Adrenal gland (tissue), 12 donors: Measurements from ENCODE around the gene MEIKIN. TPM values are rescaled to one million over a fixed set of nuclear protein-coding genes. Genes with fewer than 3 reads are reported as not detected.

Source experiments
- DNase-seq, 7 donors: peaks; one replicate each; pipeline ENCODE4 v3.0.0-alpha.2; 2019 to 2020
- H3K27ac ChIP-seq, 5 donors: fragments of 200-600 bp; sonication (generic) in 4 of 5; 1 replicate in 3 of 5; 2 replicates in 2 of 5; pipeline versions ENCODE4 v1.5.1 to v1.8.0; 2016 to 2020; ENCODE audit warnings: mild to moderate bottlenecking in 1 of 5
- H3K27me3 ChIP-seq: fragments of 200-600 bp; 2 replicates; pipeline ENCODE4 v1.8.0; 2021
- H3K36me3 ChIP-seq, 2 donors: fragments of 200-600 bp; replicated peaks in 1 of 2; 1 replicate in 1 of 2; 2 replicates in 1 of 2; pipeline versions ENCODE4 v1.5.1 to v1.8.0; 2018 to 2022
- H3K4me1 ChIP-seq, 2 donors: fragments of 200-600 bp; replicated peaks in 1 of 2; 1 replicate in 1 of 2; 2 replicates in 1 of 2; pipeline versions ENCODE4 v1.5.1 to v1.8.0; 2018 to 2021
- H3K4me3 ChIP-seq, 4 donors: fragments of 200-600 bp; sonication (generic) in 3 of 4; one replicate each; pipeline ENCODE4 v1.5.1; 2016 to 2018
- H3K9me3 ChIP-seq, 3 donors: fragments of 200-600 bp; sonication (generic) in 1 of 3; replicated peaks in 1 of 3; 1 replicate in 2 of 3; 2 replicates in 1 of 3; pipeline versions ENCODE4 v1.5.1 to v1.8.0; 2016 to 2021
- POLR2A ChIP-seq, 2 donors: fragments of 450-650 bp; IDR thresholded peaks; one replicate each; pipeline ENCODE4 v1.6.1; 2017; ENCODE audit warnings: antibody characterized with exemption in 2 of 2, mild to moderate bottlenecking in 2 of 2, moderate library complexity in 1 of 2
- WGBS, 4 donors: extraction: QIAGEN DNeasy Blood & Tissue Kit in 2 of 4; methylation state at CpG; one replicate each; pipeline versions ENCODE4 v1.1.5 to v1.1.7; 2013 to 2017; 5-methylcytosine and 5-hydroxymethylcytosine counted together
- intact Hi-C, 2 donors: fragments of 100-400 bp; cut with DNase I; formaldehyde crosslinking; loops; one replicate each; pipeline versions ENCODE4 v1.14.1 to v1.15.0; 2022 to 2023
- polyA plus RNA-seq, 3 donors: library from polyadenylated mRNA; stranded (reverse); fragments of 200-250 nt in 2 of 3; fragments of 350-450 nt in 1 of 3; fragmentation: Illumina TruSeq in 1 of 3; extraction: RNeasy Lipid Tissue Mini Kit (QIAGEN cat#74804) in 1 of 3; gene quantifications; one replicate each; pipeline ENCODE4 v1.2.3, GENCODE V29; 2013 to 2014
- total RNA-seq, 9 donors: library from RNA; depleted of rRNA in 4 of 9; stranded (reverse); fragments of >200 nt in 4 of 9; fragments of 120-200 nt in 1 of 9; fragmentation: NEBNext Ultra II Directional in 1 of 9; extraction: Animal tissue kit (Norgen Biotek cat#: 25700) in 1 of 9; gene quantifications; one replicate each; pipeline versions ENCODE4 v1.1.0 to v1.2.4, GENCODE V29; 2013 to 2023
- TF ChIP-seq, protein P1 (sequence below), 6 experiments: fragments of 450-650 bp in 4 of 6; fragments of 200-600 bp in 2 of 6; sonication (generic) in 1 of 6; IDR thresholded peaks; 1 replicate in 5 of 6; 2 replicates in 1 of 6; pipeline versions ENCODE4 v1.5.1 to v1.8.0; 2016 to 2021; ENCODE audit warnings: antibody characterized with exemption in 6 of 6, mild to moderate bottlenecking in 2 of 6, moderate library complexity in 1 of 6
- donor health status: healthy with polysubstance abuse.
- donor health status: Bipolar disorder and iron deficiency.
- donor health status: DM: yes; HTN: yes; CAD: no.
- donor health status: DM: no; HTN: no; CAD: no.
- donor health status: DM: no; HTN: no; CAD: no.
- donor health status: DM: yes; HTN: yes; CAD: no.

The MEIKIN gene
- total and polyA plus RNA-seq, 12 donors, result 0.11 TPM; not detected in 11

DNA sequence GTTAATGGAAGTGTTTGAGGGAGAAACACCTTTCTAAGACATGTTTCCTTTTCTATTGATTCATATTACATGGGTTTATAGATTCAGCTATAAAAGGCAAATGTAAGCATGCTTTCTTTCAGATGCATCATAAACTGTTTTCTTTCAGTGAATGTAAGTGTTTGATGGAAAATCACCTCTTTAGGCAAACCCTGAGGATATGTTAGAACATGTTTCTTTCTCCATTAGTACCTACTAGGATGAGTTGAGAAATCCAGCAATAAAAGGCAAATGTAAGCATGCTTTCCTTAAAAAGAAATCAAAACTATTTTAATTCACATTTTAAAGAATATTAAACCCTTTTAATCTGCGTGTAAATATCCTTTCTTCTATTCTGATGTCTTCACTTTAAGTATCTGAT is 180.2 kb downstream of the MEIKIN start:
- intact Hi-C loops, result no loop called here
- Histone ChIP-seq H3K9me3 (peaks cover 0 to 8% (median 2%) of the 10 kb centered on the region in 3 donors), H3K4me1 (peaks cover 6 to 9% of the 10 kb centered on the region in 2 donors), H3K27ac (no peak overlapping the region), H3K27me3 (no peaks in the 10 kb centered on the region), H3K36me3 (no peaks in the 10 kb centered on the region), H3K4me3 (no peak overlapping the region)
- 88 to 97% (median 92%) methylated on average over 1 of the region's 1 CpG for WGBS, 4 donors
- DNase-seq, result no peak
- TF ChIP-seq, protein P1, sequence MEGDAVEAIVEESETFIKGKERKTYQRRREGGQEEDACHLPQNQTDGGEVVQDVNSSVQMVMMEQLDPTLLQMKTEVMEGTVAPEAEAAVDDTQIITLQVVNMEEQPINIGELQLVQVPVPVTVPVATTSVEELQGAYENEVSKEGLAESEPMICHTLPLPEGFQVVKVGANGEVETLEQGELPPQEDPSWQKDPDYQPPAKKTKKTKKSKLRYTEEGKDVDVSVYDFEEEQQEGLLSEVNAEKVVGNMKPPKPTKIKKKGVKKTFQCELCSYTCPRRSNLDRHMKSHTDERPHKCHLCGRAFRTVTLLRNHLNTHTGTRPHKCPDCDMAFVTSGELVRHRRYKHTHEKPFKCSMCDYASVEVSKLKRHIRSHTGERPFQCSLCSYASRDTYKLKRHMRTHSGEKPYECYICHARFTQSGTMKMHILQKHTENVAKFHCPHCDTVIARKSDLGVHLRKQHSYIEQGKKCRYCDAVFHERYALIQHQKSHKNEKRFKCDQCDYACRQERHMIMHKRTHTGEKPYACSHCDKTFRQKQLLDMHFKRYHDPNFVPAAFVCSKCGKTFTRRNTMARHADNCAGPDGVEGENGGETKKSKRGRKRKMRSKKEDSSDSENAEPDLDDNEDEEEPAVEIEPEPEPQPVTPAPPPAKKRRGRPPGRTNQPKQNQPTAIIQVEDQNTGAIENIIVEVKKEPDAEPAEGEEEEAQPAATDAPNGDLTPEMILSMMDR (IDR thresholded peaks at IDR 0.05), result no peak
- no peak for TF ChIP-seq POLR2A (IDR thresholded peaks at IDR 0.05)

DNA sequence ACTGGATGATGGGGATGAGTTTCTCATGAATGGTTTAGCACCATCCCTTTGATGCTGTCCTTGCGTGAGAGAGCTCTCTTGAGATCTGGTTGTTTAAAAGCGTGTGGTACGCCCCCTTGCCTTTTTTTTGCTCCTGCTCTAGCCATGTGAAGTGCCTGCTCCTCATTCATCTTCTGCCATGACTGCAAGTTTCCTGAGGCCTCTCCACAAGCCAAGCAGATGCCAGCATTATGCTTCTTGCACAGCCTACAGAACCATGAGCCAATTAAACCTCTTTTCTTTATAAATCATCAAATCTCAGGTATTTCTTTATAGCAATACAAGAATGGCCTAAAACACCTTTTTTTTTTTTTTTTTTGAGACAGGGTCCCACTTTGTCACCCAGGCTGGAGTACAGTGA is 181.5 kb downstream of the MEIKIN start:
- 90 to 100% (median 98%) methylated on average over 3 of the region's 3 CpGs for WGBS, 4 donors
- intact Hi-C loops, result no loop called here

DNA sequence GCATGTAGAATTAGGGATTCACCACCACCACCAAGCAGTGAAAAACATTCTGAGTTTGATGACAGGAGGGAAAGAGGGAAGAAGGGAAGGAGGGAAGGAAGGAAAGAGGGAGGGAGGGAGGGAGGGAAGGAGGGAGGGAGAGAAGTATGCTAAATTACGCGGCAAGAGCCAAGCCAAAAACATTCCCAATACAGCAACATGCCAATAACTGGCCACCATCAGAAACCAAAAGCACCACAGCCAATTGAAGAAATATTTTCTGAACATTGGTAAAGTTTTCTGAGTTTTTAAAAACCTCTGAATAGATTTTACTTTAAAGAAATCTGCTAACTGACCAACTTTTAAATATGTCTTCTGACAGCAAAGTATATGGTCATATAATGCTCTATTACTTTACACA is 184.7 kb downstream of the MEIKIN start:
- intact Hi-C loops, result no loop called here
- 87 to 95% (median 92%) methylated on average over 2 of the region's 2 CpGs for WGBS, 4 donors
- H3K36me3 ChIP-seq, result no peaks in the 10 kb centered on the region

More for the DNA sequence above, 181.5 kb downstream of the MEIKIN start:
- H3K4me3 ChIP-seq, result no peak overlapping the region
- H3K36me3 ChIP-seq, result no peaks in the 10 kb centered on the region
- H3K9me3 ChIP-seq, result peaks cover 0 to 8% (median 2%) of the 10 kb centered on the region in 3 donors
- peaks cover 9 to 10% of the 10 kb centered on the region in 2 donors for H3K4me1 ChIP-seq
- no peaks in the 10 kb centered on the region for H3K27me3 ChIP-seq
- TF ChIP-seq POLR2A (IDR thresholded peaks at IDR 0.05), result no peak
- TF ChIP-seq, protein P1 (IDR thresholded peaks at IDR 0.05), result no peak
- no peak overlapping the region for H3K27ac ChIP-seq
- DNase-seq, result no peak

DNA sequence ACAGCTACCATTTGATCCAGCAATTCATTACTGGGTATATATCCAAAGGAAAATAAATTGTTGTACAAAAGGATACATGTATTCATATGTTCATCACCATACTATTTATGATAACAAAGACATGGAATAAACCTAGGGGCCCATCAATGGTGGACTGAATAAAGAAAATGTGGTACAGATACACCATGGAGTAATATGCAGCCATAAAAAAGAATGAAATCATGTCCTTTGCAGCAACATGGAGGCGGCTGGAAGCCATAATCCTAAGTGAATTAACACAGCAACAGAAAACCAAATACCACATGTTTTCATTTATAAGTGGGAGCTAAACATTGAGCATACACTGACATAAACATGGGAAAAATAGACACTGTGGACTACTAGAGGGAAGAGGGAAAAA is 185.8 kb downstream of the MEIKIN start:
- Histone ChIP-seq H3K27me3 (no peaks in the 10 kb centered on the region), H3K4me1 (peaks cover 12 to 28% of the 10 kb centered on the region in 2 donors), H3K4me3 (no peak overlapping the region), H3K9me3 (peaks cover 0 to 2% (median 0%) of the 10 kb centered on the region in 3 donors), H3K36me3 (no peaks in the 10 kb centered on the region), H3K27ac (no peak overlapping the region)
- no peak for DNase-seq
- WGBS, 4 donors, result 95 to 100% (median 99%) methylated on average over 1 of the region's 1 CpG
- intact Hi-C loops, result no loop called here
- TF ChIP-seq, protein P1 (IDR thresholded peaks at IDR 0.05), result no peak
- TF ChIP-seq POLR2A (IDR thresholded peaks at IDR 0.05), result no peak

More for the DNA sequence above, 184.7 kb downstream of the MEIKIN start:
- Histone ChIP-seq H3K4me1 (peaks cover 16 to 32% of the 10 kb centered on the region in 2 donors), H3K4me3 (no peak overlapping the region), H3K27me3 (no peaks in the 10 kb centered on the region), H3K27ac (no peak overlapping the region), H3K9me3 (peaks cover 0 to 2% (median 0%) of the 10 kb centered on the region in 3 donors)
- TF ChIP-seq, protein P1 (IDR thresholded peaks at IDR 0.05), result no peak
- no peak for TF ChIP-seq POLR2A (IDR thresholded peaks at IDR 0.05)
- DNase-seq, result no peak
